Mucosa of descending colon (tissue), 3 donors: ENCODE results near the gene DQX1. TPM values are rescaled to one million over a fixed set of nuclear protein-coding genes. Genes with fewer than 3 reads are reported as not detected.

Experiments
- ATAC-seq: fragments of 200-7000 bp; cut with Tn5 transposase; one replicate; pipeline ENCODE4 v1.9.1; 2020; ENCODE audit warnings: mild to moderate bottlenecking, moderate library complexity
- DNase-seq, 3 donors: peaks; one replicate each; pipeline ENCODE4 v3.0.0-alpha.2; 2020
- H3K36me3 ChIP-seq: fragments of 200-600 bp; one replicate; pipeline ENCODE4 v1.8.0; 2021; ENCODE audit warnings: low read depth, mild to moderate bottlenecking
- H3K4me1 ChIP-seq: fragments of 200-600 bp; one replicate; pipeline ENCODE4 v1.8.0; 2021; ENCODE audit warnings: low read depth, mild to moderate bottlenecking
- H3K4me3 ChIP-seq: fragments of 200-600 bp; one replicate; pipeline ENCODE4 v1.8.0; 2021; ENCODE audit warnings: mild to moderate bottlenecking
- H3K9me3 ChIP-seq: fragments of 200-600 bp; one replicate; pipeline ENCODE4 v1.8.0; 2021; ENCODE audit warnings: mild to moderate bottlenecking
- CTCF ChIP-seq: fragments of 200-600 bp; IDR thresholded peaks from one replicate; pipeline ENCODE4 v1.8.0; 2022; ENCODE audit warnings: antibody characterized with exemption, mild to moderate bottlenecking
- intact Hi-C, 2 donors: fragments of 100-400 bp; cut with DNase I in 1 of 2; cut with micrococcal nuclease in 1 of 2; formaldehyde crosslinking; loops; one replicate each; pipeline versions ENCODE4 v1.11.0 to v1.11.1; 2022; cut with DNase I, micrococcal nuclease
- total RNA-seq, 3 donors: library from RNA; stranded (reverse); fragmentation: NEBNext Ultra II Directional in 2 of 3; extraction: Animal tissue kit (Norgen Biotek cat#: 25700) in 2 of 3; gene quantifications; one replicate each; pipeline versions ENCODE4 v1.2.1 to v1.2.4, GENCODE V29; 2021 to 2023
- donor health status: DM: no; HTN: no; CAD: no; lungs with moderate emphysema.
- donor health status: DM: no; HTN: no; CAD: no.
- donor health status: DM: no; HTN: yes; CAD: no.

DQX1 gene
- total RNA-seq, 3 donors from 2014 or later = 17.9 to 58.3 (median 22.2) TPM

- Histone ChIP-seq H3K4me3 (no peak overlapping the region), H3K36me3 (no peaks in the 10 kb centered on the region), H3K4me1 (peaks cover 11% of the 10 kb centered on the region), H3K9me3 (no peaks in the 10 kb centered on the region)
- intact Hi-C loops = no loop called here
- no peak for DNase-seq
- no peak for ATAC-seq
- no peak for TF ChIP-seq CTCF
Observed at GRCh38 chr2:74527741-74528140, 1.7 kb upstream of the DQX1 start.

GRCh38 chr2:74526649-74527230 is 709 bp upstream of the DQX1 start:
- Histone ChIP-seq H3K4me3 (no peak overlapping the region), H3K36me3 (no peaks in the 10 kb centered on the region), H3K4me1 (peaks cover 11% of the 10 kb centered on the region), H3K9me3 (no peaks in the 10 kb centered on the region)
- no peak for TF ChIP-seq CTCF
- intact Hi-C loops = no loop called here
- no peak for DNase-seq
- ATAC-seq = no peak

- intact Hi-C loops = no loop called here
- no peak for ATAC-seq
- no peaks in the 10 kb centered on the region for H3K9me3 ChIP-seq
- no peaks in the 10 kb centered on the region for H3K36me3 ChIP-seq
- TF ChIP-seq CTCF = no peak
- H3K4me1 ChIP-seq = peaks cover 11% of the 10 kb centered on the region
- DNase-seq = no peak
- H3K4me3 ChIP-seq = no peak overlapping the region
Observed at GRCh38 chr2:74524955-74525716, 895 bp downstream of the DQX1 start.

GRCh38 chr2:74524005-74524404 is 2.0 kb downstream of the DQX1 start:
- Histone ChIP-seq H3K36me3 (no peaks in the 10 kb centered on the region), H3K4me3 (no peak overlapping the region), H3K9me3 (no peaks in the 10 kb centered on the region), H3K4me1 (peaks cover 11% of the 10 kb centered on the region)
- intact Hi-C loops = no loop called here
- ATAC-seq (no peak), DNase-seq (no peak)
- TF ChIP-seq CTCF = no peak

- no peak for TF ChIP-seq CTCF
- no peaks in the 10 kb centered on the region for H3K36me3 ChIP-seq
- ATAC-seq (no peak), DNase-seq (no peak)
- intact Hi-C loops = no loop called here
- no peaks in the 10 kb centered on the region for H3K9me3 ChIP-seq
- no peaks in the 10 kb centered on the region for H3K4me1 ChIP-seq
- no peak overlapping the region for H3K4me3 ChIP-seq
Observed at GRCh38 chr2:74522516-74522915, 3.5 kb downstream of the DQX1 start.
